Stimulated activated naive B cell treated with anti-CD40 and anti-IgM and Interleukin-4, amounts not matched to agents 10 μg/mL and 1 μg/mL and 100 μg/mL, for 72 hours (primary cell): ENCODE results near the gene GTF2F1.

Experiments used
- ATAC-seq, 2 donors: fragments of 150-1000 bp; cut with Tn5 transposase; replicated peaks; 2 replicates each; pipeline ENCODE4 v1.10.0; 2021; ENCODE audit warnings: moderate library complexity in 1 of 2
- DNase-seq: peaks from one replicate; pipeline ENCODE4 v3.0.0; 2021
- H3K27ac Mint-ChIP-seq: one replicate; pipeline ENCODE4 v1.8.0; 2022; ENCODE audit warnings: mild to moderate bottlenecking, mixed read lengths
- H3K27me3 Mint-ChIP-seq, 2 donors: one replicate each; pipeline ENCODE4 v1.8.0; 2022; ENCODE audit warnings: mixed read lengths in 2 of 2
- H3K36me3 Mint-ChIP-seq, 2 donors: one replicate each; pipeline ENCODE4 v1.8.0; 2022; ENCODE audit warnings: mixed read lengths in 2 of 2, mild to moderate bottlenecking in 1 of 2
- H3K4me1 Mint-ChIP-seq, 2 donors: one replicate each; pipeline ENCODE4 v1.8.0; 2022; ENCODE audit warnings: mixed read lengths in 2 of 2, mild to moderate bottlenecking in 1 of 2
- H3K4me3 Mint-ChIP-seq, 2 donors: one replicate each; pipeline ENCODE4 v1.8.0; 2022; ENCODE audit warnings: mild to moderate bottlenecking in 2 of 2, mixed read lengths in 2 of 2, moderate library complexity in 1 of 2
- H3K9me3 Mint-ChIP-seq, 2 donors: one replicate each; pipeline ENCODE4 v1.8.0; 2022; ENCODE audit warnings: mixed read lengths in 2 of 2, mild to moderate bottlenecking in 1 of 2

The GTF2F1 gene

DNA sequence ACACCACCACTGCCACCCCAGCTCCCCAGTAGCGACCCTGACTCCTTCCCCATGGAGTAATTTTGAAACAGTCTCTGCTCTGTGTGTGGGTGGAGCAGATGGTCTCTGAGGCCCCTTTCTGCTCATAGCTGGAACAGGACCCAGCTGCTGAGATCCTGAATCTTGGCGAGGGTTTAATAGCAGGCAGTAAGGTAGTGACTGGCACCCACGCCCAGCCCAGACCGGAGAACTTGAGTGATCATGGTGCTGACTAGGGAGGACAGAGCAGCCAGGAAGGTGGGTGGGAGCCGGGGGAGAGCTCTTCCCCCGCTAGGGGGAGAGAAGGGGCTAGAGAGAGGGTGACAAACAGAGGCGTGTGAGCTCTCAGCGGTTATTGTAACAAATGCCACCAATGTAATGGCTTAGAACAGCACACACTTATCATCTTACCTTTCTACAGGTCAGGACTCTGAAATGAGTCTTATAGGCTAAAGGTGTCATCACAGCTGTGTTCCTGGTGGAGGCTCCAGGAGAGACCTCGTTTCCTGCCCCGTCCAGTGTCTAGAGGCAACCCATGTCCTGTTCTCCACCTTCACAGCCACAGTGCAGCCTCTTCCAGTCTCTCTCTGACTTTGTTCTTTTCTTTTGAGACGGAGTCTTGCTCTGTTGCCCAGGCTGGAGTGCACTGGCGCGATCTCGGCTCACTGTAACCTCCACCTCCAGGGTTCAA lies 52.3 kb downstream of the GTF2F1 start:
- peaks cover 4 to 6% of the 10 kb centered on the region in 2 donors for H3K36me3 Mint-ChIP-seq
- H3K27ac Mint-ChIP-seq: no peak overlapping the region
- peaks cover 6 to 8% of the 10 kb centered on the region in 2 donors for H3K4me1 Mint-ChIP-seq
- peaks cover 6 to 7% of the 10 kb centered on the region in 2 donors for H3K27me3 Mint-ChIP-seq
- ATAC-seq (peak; percentile 31 to 57), DNase-seq (no peak)
- no peak overlapping the region for H3K4me3 Mint-ChIP-seq
- peaks cover 4 to 5% of the 10 kb centered on the region in 2 donors for H3K9me3 Mint-ChIP-seq

- Mint-ChIP-seq H3K4me1 (no peaks in the 10 kb centered on the region), H3K4me3 (no peak overlapping the region), H3K36me3 (no peaks in the 10 kb centered on the region), H3K9me3 (no peaks in the 10 kb centered on the region), H3K27ac (no peak overlapping the region), H3K27me3 (peaks cover 0 to 5% of the 10 kb centered on the region in 2 donors)
- ATAC-seq (no peak), DNase-seq (no peak)
Measured at GRCh38 chr19:6334490-6335285, 58.3 kb downstream of the GTF2F1 start.

GRCh38 chr19:6333439-6333838 lies 59.5 kb downstream of the GTF2F1 start, which contains the start of gene ACER1:
TSS of gene ACER1 (minus strand) at chr19:6333612. CDS start at chr19:6333551, 61 bp downstream.
- Mint-ChIP-seq H3K27me3 (peaks cover 0 to 5% of the 10 kb centered on the region in 2 donors), H3K4me3 (no peak within 1 kb of the TSS), H3K36me3 (no peaks in the 10 kb centered on the region), H3K4me1 (no peaks in the 10 kb centered on the region), H3K9me3 (no peaks in the 10 kb centered on the region), H3K27ac (peak within 1 kb of the TSS; percentile 51)
- DNase-seq: no peak
- no peak for ATAC-seq
